ENCODE results near the gene ZMYND10. TPM values are rescaled to one million over a fixed set of nuclear protein-coding genes. Genes with fewer than 3 reads are reported as not detected.

The ZMYND10 gene
- total RNA-seq, 1 experiment from 2014 or later: 1.4 TPM

- WGBS (ENCODE audit: extremely low coverage, insufficient read length, low lambda C conversion rate): no CpG with 5 or more reads among the region's 5 CpGs
- peak overlapping the region; percentile 64 to 87; a peak in 4 of 5 replicates for H3K4me3 Mint-ChIP-seq
- Histone ChIP-seq H3K56ac (ENCODE audit: insufficient read length, low read depth, low read length) (no peak overlapping the region), H2BK5ac (ENCODE audit: insufficient read length, low read length) (no peak overlapping the region), H3K79me2 (ENCODE audit: insufficient read depth, low read length) (peaks cover 5% of the 10 kb centered on the region; the same call in 1 of the 2 replicates), H3K4me2 (ENCODE audit: insufficient read depth, insufficient read length, low read length) (no peak overlapping the region), H4K20me1 (ENCODE audit: control insufficient read depth, insufficient read depth, insufficient read length) (no peaks in the 10 kb centered on the region), H3K79me1 (ENCODE audit: insufficient read depth, low read depth, low read length, poor library complexity, severe bottlenecking) (no peaks in the 10 kb centered on the region), H3T11ph (ENCODE audit: low read length) (no peak overlapping the region), H3K9ac (ENCODE audit: extremely low read depth, insufficient read length, low read length) (no peak overlapping the region), H3K18ac (ENCODE audit: insufficient read length, low read depth, low read length) (no peak overlapping the region), H3K4me1 (ENCODE audit: insufficient read depth, low read length) (no peaks in the 10 kb centered on the region; the same call in 1 of the 2 replicates), H4K5ac (ENCODE audit: insufficient read length, low read depth, low read length) (no peak overlapping the region), H3K4ac (ENCODE audit: low read depth, low read length) (no peak overlapping the region), H2AFZ (ENCODE audit: low read length) (no peak overlapping the region), H2BK12ac (ENCODE audit: insufficient read length, low read depth, low read length) (no peak overlapping the region), H3K27ac (ENCODE audit: insufficient read length, low read depth, low read length) (no peak overlapping the region), H3K23me2 (ENCODE audit: insufficient read length, low read depth, low read length, poor library complexity, severe bottlenecking) (peaks cover 24% of the 10 kb centered on the region), H3K27me3 (ENCODE audit: insufficient read depth, low read length) (peaks cover 13% of the 10 kb centered on the region; the same call in 1 of the 2 replicates), H3K23ac (ENCODE audit: insufficient read length, low read depth, low read length) (no peak overlapping the region), H3K14ac (ENCODE audit: insufficient read depth, low read length) (no peak overlapping the region), H4K91ac (ENCODE audit: insufficient read length, low read depth, low read length) (no peak overlapping the region), H2BK120ac (ENCODE audit: low read depth, low read length, poor library complexity, severe bottlenecking) (no peak overlapping the region), H3K9me3 (ENCODE audit: control insufficient read depth, low read depth, low read length) (no peaks in the 10 kb centered on the region), H2AK5ac (ENCODE audit: insufficient read length, low read length) (no peak overlapping the region), H2BK20ac (ENCODE audit: low read depth, low read length, poor library complexity, severe bottlenecking) (no peak overlapping the region), H4K8ac (replicated peaks; ENCODE audit: insufficient read length, low read depth, low read length) (no peak overlapping the region), H2BK15ac (ENCODE audit: low read depth, low read length) (no peak overlapping the region)
- H3K27ac Mint-ChIP-seq: no peak overlapping the region
- peaks cover 0 to 8% (median 6%) of the 10 kb centered on the region in 3 experiments; a peak in 5 of 7 replicates for H3K36me3 Mint-ChIP-seq (ENCODE audit: insufficient read depth in 1 of 3, low read depth in 3 of 3)
- H3K9me3 Mint-ChIP-seq: no peaks in the 10 kb centered on the region; a peak in 1 of 5 replicates
- H3K4me1 Mint-ChIP-seq: peaks cover 29 to 44% of the 10 kb centered on the region in 2 experiments
- peaks cover 53% of the 10 kb centered on the region for H3K27me3 Mint-ChIP-seq (ENCODE audit: low read depth)
- TF ChIP-seq, protein P1, sequence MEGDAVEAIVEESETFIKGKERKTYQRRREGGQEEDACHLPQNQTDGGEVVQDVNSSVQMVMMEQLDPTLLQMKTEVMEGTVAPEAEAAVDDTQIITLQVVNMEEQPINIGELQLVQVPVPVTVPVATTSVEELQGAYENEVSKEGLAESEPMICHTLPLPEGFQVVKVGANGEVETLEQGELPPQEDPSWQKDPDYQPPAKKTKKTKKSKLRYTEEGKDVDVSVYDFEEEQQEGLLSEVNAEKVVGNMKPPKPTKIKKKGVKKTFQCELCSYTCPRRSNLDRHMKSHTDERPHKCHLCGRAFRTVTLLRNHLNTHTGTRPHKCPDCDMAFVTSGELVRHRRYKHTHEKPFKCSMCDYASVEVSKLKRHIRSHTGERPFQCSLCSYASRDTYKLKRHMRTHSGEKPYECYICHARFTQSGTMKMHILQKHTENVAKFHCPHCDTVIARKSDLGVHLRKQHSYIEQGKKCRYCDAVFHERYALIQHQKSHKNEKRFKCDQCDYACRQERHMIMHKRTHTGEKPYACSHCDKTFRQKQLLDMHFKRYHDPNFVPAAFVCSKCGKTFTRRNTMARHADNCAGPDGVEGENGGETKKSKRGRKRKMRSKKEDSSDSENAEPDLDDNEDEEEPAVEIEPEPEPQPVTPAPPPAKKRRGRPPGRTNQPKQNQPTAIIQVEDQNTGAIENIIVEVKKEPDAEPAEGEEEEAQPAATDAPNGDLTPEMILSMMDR (conservative IDR thresholded peaks at IDR 0.05): no peak
- no peak for DNase-seq
Observed at GRCh38 chr3:50338965-50339364, 6.6 kb downstream of the ZMYND10 start.
